ENCODE data around the gene TRAF7. TPM values are rescaled to one million over a fixed set of nuclear protein-coding genes. Genes with fewer than 3 reads are reported as not detected.
A peak's percentile ranks its signal among the peaks of the same experiment; 100 is the strongest.

The TRAF7 gene
- total and polyA plus RNA-seq, 2 of the 13 experiments (the other 11 are each of a cell fraction or from before 2014, with no cell fraction given): 47.9 to 65.6 TPM

DNA sequence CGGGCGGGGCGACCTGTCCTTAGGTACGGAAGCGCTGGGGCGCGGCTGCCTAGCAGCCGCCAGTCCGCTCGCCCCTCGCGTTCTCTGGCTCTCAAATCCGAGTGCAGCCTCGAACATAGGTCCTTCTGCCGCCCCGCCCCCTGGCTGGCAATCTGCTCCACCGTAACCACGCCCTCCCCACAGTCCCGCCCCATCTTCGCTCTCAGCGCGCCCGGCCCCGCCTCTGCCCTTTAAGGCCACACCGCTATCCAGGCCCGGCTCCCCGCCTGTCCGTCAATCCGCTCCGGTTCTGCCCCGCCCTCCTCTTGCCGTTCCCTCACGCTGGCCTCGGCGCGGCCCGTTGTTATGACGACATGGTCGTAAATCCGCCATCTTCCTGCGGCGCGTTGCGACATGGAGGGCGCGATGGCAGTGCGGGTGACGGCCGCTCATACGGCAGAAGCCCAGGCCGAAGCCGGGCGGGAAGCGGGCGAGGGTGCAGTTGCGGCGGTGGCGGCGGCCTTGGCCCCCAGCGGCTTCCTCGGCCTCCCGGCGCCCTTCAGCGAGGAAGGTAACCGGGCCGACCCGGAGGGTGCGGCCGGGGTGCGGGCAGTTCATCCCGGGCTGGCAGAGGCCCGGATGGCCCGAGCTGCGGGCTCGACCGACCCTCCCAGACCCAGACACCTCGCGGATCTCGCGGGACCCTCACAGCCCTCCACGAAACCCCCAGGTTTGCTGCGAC lies 67.8 kb downstream of the TRAF7 start, which contains the start of gene E4F1 (continued):
- TF ChIP-seq, protein P1, sequence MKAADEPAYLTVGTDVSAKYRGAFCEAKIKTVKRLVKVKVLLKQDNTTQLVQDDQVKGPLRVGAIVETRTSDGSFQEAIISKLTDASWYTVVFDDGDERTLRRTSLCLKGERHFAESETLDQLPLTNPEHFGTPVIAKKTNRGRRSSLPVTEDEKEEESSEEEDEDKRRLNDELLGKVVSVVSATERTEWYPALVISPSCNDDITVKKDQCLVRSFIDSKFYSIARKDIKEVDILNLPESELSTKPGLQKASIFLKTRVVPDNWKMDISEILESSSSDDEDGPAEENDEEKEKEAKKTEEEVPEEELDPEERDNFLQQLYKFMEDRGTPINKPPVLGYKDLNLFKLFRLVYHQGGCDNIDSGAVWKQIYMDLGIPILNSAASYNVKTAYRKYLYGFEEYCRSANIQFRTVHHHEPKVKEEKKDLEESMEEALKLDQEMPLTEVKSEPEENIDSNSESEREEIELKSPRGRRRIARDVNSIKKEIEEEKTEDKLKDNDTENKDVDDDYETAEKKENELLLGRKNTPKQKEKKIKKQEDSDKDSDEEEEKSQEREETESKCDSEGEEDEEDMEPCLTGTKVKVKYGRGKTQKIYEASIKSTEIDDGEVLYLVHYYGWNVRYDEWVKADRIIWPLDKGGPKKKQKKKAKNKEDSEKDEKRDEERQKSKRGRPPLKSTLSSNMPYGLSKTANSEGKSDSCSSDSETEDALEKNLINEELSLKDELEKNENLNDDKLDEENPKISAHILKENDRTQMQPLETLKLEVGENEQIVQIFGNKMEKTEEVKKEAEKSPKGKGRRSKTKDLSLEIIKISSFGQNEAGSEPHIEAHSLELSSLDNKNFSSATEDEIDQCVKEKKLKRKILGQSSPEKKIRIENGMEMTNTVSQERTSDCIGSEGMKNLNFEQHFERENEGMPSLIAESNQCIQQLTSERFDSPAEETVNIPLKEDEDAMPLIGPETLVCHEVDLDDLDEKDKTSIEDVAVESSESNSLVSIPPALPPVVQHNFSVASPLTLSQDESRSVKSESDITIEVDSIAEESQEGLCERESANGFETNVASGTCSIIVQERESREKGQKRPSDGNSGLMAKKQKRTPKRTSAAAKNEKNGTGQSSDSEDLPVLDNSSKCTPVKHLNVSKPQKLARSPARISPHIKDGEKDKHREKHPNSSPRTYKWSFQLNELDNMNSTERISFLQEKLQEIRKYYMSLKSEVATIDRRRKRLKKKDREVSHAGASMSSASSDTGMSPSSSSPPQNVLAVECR (CRISPR knock-in tag; IDR thresholded peaks at IDR 0.05; ENCODE audit: borderline replicate concordance): peak; percentile 97
- peak; percentile 92 for TF ChIP-seq THAP11 (CRISPR knock-in tag; IDR thresholded peaks at IDR 0.05)
- TF ChIP-seq, protein P2, sequence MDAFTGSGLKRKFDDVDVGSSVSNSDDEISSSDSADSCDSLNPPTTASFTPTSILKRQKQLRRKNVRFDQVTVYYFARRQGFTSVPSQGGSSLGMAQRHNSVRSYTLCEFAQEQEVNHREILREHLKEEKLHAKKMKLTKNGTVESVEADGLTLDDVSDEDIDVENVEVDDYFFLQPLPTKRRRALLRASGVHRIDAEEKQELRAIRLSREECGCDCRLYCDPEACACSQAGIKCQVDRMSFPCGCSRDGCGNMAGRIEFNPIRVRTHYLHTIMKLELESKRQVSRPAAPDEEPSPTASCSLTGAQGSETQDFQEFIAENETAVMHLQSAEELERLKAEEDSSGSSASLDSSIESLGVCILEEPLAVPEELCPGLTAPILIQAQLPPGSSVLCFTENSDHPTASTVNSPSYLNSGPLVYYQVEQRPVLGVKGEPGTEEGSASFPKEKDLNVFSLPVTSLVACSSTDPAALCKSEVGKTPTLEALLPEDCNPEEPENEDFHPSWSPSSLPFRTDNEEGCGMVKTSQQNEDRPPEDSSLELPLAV (CRISPR knock-in tag; conservative IDR thresholded peaks at IDR 0.05; ENCODE audit: low read depth): no peak
- TF ChIP-seq ZSCAN31 (CRISPR knock-in tag; IDR thresholded peaks at IDR 0.05; ENCODE audit: low read depth): peak; percentile 84
- TF ChIP-seq MAZ (IDR thresholded peaks at IDR 0.05; ENCODE audit: borderline replicate concordance, low read depth, low read length): peak; percentile 54; the same call in 1 of the 2 replicates
- peak; percentile 96 for TF ChIP-seq MAZ (CRISPR knock-in tag; IDR thresholded peaks at IDR 0.05; ENCODE audit: low read depth)
- TF ChIP-seq, protein P3, sequence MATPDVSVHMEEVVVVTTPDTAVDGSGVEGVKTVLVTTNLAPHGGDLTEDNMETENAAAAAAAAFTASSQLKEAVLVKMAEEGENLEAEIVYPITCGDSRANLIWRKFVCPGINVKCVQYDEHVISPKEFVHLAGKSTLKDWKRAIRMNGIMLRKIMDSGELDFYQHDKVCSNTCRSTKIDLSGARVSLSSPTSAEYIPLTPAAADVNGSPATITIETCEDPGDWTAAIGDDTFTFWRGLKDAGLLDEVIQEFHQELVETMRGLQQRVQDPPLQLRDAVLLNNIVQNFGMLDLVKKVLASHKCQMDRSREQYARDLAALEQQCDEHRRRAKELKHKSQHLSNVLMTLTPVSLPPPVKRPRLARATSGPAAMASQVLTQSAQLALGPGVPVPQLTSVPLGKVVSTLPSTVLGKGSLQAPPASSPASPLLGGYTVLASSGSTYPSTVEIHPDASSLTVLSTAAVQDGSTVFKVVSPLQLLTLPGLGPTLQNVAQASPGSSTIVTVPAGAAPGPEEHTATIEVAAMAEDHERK (CRISPR knock-in tag; IDR thresholded peaks at IDR 0.05; ENCODE audit: low read depth): peak; percentile 83
- TF ChIP-seq, protein P4, sequence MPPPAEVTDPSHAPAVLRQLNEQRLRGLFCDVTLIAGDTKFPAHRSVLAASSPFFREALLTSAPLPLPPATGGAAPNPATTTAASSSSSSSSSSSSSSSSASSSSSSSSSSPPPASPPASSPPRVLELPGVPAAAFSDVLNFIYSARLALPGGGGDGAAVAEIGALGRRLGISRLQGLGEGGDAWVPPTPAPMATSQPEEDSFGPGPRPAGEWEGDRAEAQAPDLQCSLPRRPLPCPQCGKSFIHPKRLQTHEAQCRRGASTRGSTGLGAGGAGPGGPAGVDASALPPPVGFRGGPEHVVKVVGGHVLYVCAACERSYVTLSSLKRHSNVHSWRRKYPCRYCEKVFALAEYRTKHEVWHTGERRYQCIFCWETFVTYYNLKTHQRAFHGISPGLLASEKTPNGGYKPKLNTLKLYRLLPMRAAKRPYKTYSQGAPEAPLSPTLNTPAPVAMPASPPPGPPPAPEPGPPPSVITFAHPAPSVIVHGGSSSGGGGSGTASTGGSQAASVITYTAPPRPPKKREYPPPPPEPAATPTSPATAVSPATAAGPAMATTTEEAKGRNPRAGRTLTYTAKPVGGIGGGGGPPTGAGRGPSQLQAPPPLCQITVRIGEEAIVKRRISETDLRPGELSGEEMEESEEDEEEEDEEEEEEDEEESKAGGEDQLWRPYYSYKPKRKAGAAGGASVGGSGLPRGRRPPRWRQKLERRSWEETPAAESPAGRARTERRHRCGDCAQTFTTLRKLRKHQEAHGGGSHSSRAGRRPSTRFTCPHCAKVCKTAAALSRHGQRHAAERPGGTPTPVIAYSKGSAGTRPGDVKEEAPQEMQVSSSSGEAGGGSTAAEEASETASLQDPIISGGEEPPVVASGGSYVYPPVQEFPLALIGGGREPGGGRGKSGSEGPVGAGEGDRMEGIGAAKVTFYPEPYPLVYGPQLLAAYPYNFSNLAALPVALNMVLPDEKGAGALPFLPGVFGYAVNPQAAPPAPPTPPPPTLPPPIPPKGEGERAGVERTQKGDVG (CRISPR knock-in tag; IDR thresholded peaks at IDR 0.05; ENCODE audit: borderline replicate concordance): no peak
- no peak for TF ChIP-seq ZNF790 (CRISPR knock-in tag; IDR thresholded peaks at IDR 0.05; ENCODE audit: borderline replicate concordance)
- peak; percentile 96 for TF ChIP-seq DR1 (CRISPR knock-in tag; IDR thresholded peaks at IDR 0.05)
- peak; percentile 86; the same call in 1 of the 2 replicates for TF ChIP-seq FOXK1 (CRISPR knock-in tag; IDR thresholded peaks at IDR 0.05; ENCODE audit: borderline replicate concordance, low read depth)
- TF ChIP-seq ZFP37 (CRISPR knock-in tag; IDR thresholded peaks at IDR 0.05; ENCODE audit: borderline replicate concordance): no peak
- TF ChIP-seq KAT7 (CRISPR knock-in tag; IDR thresholded peaks at IDR 0.05; ENCODE audit: borderline replicate concordance): peak; percentile 90; the same call in 1 of the 2 replicates
- TF ChIP-seq GATAD1 (CRISPR knock-in tag; IDR thresholded peaks at IDR 0.05): peak; percentile 95
- TF ChIP-seq, protein P5, sequence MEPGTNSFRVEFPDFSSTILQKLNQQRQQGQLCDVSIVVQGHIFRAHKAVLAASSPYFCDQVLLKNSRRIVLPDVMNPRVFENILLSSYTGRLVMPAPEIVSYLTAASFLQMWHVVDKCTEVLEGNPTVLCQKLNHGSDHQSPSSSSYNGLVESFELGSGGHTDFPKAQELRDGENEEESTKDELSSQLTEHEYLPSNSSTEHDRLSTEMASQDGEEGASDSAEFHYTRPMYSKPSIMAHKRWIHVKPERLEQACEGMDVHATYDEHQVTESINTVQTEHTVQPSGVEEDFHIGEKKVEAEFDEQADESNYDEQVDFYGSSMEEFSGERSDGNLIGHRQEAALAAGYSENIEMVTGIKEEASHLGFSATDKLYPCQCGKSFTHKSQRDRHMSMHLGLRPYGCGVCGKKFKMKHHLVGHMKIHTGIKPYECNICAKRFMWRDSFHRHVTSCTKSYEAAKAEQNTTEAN (CRISPR knock-in tag; conservative IDR thresholded peaks at IDR 0.05): peak; percentile 53; the same call in 1 of the 2 replicates
- TF ChIP-seq ZMAT3 (CRISPR knock-in tag; conservative IDR thresholded peaks at IDR 0.05): no peak; the same call in 1 of the 2 replicates
